Measurements from ENCODE around the gene CCT7.

DNA sequence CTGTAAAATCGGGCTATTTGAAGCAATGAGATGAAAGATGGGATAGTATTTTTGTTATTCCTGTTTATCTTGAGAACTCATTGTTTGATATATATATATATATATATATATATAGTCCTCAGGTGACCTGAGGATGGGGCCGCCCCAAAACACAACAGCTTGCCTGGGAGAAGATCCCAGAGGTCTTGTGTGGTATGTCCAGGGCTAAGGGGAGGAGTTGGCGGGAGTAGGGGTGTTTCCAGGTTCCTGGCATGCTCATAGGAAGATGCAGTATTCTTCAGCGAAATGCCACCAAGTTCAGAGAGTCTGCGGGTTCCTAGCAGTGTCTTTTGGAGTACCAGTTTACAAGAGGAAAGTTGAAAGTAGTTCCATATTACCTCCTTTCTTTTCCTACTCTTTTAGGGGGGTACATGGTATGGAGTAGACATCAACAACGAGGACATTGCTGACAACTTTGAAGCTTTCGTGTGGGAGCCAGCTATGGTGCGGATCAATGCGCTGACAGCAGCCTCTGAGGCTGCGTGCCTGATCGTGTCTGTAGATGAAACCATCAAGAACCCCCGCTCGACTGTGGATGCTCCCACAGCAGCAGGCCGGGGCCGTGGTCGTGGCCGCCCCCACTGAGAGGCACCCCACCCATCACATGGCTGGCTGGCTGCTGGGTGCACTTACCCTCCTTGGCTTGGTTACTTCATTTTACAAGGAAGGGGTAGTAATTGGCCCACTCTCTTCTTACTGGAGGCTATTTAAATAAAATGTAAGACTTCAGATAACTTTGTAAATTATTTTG lies 18.3 kb downstream of the CCT7 start:
- TF ChIP-seq POLR2A (IDR thresholded peaks at IDR 0.05) (no peak), EP300 (IDR thresholded peaks at IDR 0.05) (no peak), POLR2AphosphoS5 (IDR thresholded peaks at IDR 0.05) (no peak)
- TF ChIP-seq, protein P1, sequence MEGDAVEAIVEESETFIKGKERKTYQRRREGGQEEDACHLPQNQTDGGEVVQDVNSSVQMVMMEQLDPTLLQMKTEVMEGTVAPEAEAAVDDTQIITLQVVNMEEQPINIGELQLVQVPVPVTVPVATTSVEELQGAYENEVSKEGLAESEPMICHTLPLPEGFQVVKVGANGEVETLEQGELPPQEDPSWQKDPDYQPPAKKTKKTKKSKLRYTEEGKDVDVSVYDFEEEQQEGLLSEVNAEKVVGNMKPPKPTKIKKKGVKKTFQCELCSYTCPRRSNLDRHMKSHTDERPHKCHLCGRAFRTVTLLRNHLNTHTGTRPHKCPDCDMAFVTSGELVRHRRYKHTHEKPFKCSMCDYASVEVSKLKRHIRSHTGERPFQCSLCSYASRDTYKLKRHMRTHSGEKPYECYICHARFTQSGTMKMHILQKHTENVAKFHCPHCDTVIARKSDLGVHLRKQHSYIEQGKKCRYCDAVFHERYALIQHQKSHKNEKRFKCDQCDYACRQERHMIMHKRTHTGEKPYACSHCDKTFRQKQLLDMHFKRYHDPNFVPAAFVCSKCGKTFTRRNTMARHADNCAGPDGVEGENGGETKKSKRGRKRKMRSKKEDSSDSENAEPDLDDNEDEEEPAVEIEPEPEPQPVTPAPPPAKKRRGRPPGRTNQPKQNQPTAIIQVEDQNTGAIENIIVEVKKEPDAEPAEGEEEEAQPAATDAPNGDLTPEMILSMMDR (IDR thresholded peaks at IDR 0.05): no peak
